Erythroblast (primary cell): ENCODE data around the gene PRIM2.
"Not testable (repeated sequence)": the region's sequence is repeated elsewhere in the genome, so short reads cannot be mapped to it uniquely, and the experiment has no call there.

Experiments used
- GATA1 ChIP-seq: IDR thresholded peaks from 2 replicates; pipeline ENCODE4 v1.6.1; 2011; ENCODE audit warnings: low read depth, mild to moderate bottlenecking, control low read depth, low read length, moderate library complexity
- POLR2A ChIP-seq: IDR thresholded peaks from 2 replicates; pipeline ENCODE4 v1.6.1; 2011; ENCODE audit warnings: mild to moderate bottlenecking, low read length

DNA sequence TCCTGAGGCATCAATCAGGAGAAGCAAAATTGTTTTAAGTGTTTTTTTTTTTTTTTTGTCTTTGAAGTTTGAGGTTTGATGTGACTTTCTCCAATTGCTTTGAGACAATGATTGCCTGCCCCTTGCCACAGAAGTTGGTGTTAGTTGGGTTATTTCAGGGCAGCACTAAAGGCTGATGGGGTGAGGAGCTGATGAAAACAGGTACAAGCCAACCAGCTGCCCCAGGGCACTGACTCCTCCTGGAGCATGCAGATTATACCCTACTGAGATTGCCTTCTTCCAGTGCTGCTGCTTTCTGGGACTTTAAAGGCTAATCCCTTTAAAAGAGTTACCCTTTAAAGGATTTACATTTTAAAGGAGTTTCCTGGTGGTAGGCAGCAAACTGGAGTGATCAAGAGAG lies 172.5 kb downstream of the PRIM2 start:
- TF ChIP-seq POLR2A, GATA1: not testable (repeated sequence)
